NB4 (cell line): ENCODE measurements around the gene PITPNC1.
"Not testable (repeated sequence)": the region's sequence is repeated elsewhere in the genome, so short reads cannot be mapped to it uniquely, and the experiment has no call there.

ENCODE experiments used
- DNase-seq: peaks from one replicate; pipeline ENCODE4 v3.0.0; 2010; ENCODE audit warnings: low read depth
- H3K4me3 ChIP-seq: one replicate; pipeline ENCODE4 v1.5.1; 2011; ENCODE audit warnings: mild to moderate bottlenecking, low read depth, low read length, moderate library complexity
- CTCF ChIP-seq: IDR thresholded peaks from one replicate; pipeline ENCODE4 v1.5.1; 2012; ENCODE audit warnings: low read depth, low read length
- MAX ChIP-seq: IDR thresholded peaks from 2 replicates; pipeline ENCODE4 v1.6.1; 2011; ENCODE audit warnings: low read depth, low read length
- MYC ChIP-seq: IDR thresholded peaks from 2 replicates; pipeline ENCODE4 v1.6.1; 2011; ENCODE audit warnings: low read depth, low read length
- POLR2A ChIP-seq: IDR thresholded peaks from 2 replicates; pipeline ENCODE4 v1.6.1; 2011; ENCODE audit warnings: mild to moderate bottlenecking; ENCODE audit not compliant: insufficient read length; ENCODE audit errors: extremely low read depth

PITPNC1 gene

GRCh38 chr17:67376737-67377487 lies at the start of gene PITPNC1:
Gene PITPNC1 (plus strand): TSS chr17:67377281.
- H3K4me3 ChIP-seq, result peak within 1 kb of the TSS; percentile 68
- peak; percentile 92 for DNase-seq
- TF ChIP-seq CTCF (no peak), MYC (peak; percentile 39; the same call in 1 of the 2 replicates), POLR2A (no peak), MAX (peak; percentile 67)

- H3K4me3 ChIP-seq, result no peak overlapping the region
- DNase-seq, result no peak
- TF ChIP-seq CTCF, result no peak
- TF ChIP-seq POLR2A, result no peak
- TF ChIP-seq MYC, result no peak
- no peak for TF ChIP-seq MAX
Observed at GRCh38 chr17:67328026-67328425, 49.1 kb upstream of the PITPNC1 start.

- not testable (repeated sequence) for H3K4me3 ChIP-seq, DNase-seq
Observed at GRCh38 chr17:67331381-67332161, 45.5 kb upstream of the PITPNC1 start.

GRCh38 chr17:67332162-67332508 lies 44.9 kb upstream of the PITPNC1 start:
- DNase-seq, H3K4me3 ChIP-seq: not testable (repeated sequence)

- no peak overlapping the region for H3K4me3 ChIP-seq
- TF ChIP-seq MAX (no peak), POLR2A (no peak), MYC (no peak), CTCF (no peak)
- no peak for DNase-seq
Observed at GRCh38 chr17:67335245-67335835, 41.7 kb upstream of the PITPNC1 start.

DNA sequence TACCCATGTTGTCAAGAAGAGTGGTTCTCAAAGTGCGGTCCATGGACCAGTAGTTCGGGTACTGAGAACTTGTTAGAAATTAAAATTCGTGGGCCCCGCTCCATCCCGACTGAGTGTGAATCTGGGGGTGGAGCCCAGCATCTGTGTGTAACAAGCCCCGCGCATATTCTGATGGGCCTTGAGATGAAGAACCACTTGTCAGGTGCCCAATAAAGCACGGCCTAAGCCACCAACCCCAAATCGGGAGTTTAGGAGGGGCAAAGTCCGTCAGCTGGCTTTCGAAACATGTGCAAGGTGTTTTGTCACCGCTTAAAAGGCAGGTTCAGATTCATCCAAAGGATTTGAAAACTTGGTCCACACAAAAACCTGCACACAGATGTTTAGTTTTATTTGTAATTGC lies 40.2 kb upstream of the PITPNC1 start:
- no peak overlapping the region for H3K4me3 ChIP-seq
- no peak for TF ChIP-seq POLR2A
- TF ChIP-seq MYC, result no peak
- TF ChIP-seq MAX, result no peak
- no peak for TF ChIP-seq CTCF
- no peak for DNase-seq

- H3K4me3 ChIP-seq, DNase-seq: not testable (repeated sequence)
Observed at GRCh38 chr17:67338353-67338752, 38.7 kb upstream of the PITPNC1 start.
